IMR-90 (cell line): ENCODE results near the gene ADAMTSL4. TPM values are rescaled to one million over a fixed set of nuclear protein-coding genes. Genes with fewer than 3 reads are reported as not detected.

ENCODE experiments used
- ATAC-seq: fragments of 200-7000 bp; cut with Tn5 transposase; 2 replicates; pipeline ENCODE4 v1.9.1; 2020; ENCODE audit warnings: low read depth, mild to moderate bottlenecking, moderate library complexity
- BruUV-seq: library from RNA; stranded (reverse); fragments of 400-500 nt; replicated peaks from 2 replicates; lab custom pipeline; 2021; lab: Mats Ljungman, UMichigan
- CTCF ChIA-PET: fragments of 300-600 bp; formaldehyde crosslinking; extraction: SDS; loops from one replicate; lab custom pipeline; 2021; ENCODE audit warnings: antibody characterized with exemption; lab: Yijun Ruan, JAX
- POLR2A ChIA-PET: fragments of 300-600 bp; sonication (Branson Sonifier 250); formaldehyde crosslinking; loops from one replicate; lab custom pipeline; 2022; ENCODE audit warnings: antibody characterized with exemption; ENCODE audit not compliant: unreplicated experiment; lab: Charles Lee
- DNase-seq: peaks from one replicate; pipeline ENCODE4 v3.0.0; 2013
- H2AFZ ChIP-seq: replicated peaks from 2 replicates; pipeline ENCODE3; 2013; ENCODE audit warnings: low read length, mild to moderate bottlenecking; ENCODE audit not compliant: poor library complexity
- H2AK5ac ChIP-seq: 2 replicates; pipeline ENCODE4 v1.6.1; 2013; ENCODE audit warnings: low read depth, low read length, inconsistent platforms
- H2AK9ac ChIP-seq: replicated peaks from 2 replicates; pipeline ENCODE3; 2013; ENCODE audit warnings: mild to moderate bottlenecking, low read depth, low read length, moderate library complexity; ENCODE audit not compliant: poor library complexity
- H2BK120ac ChIP-seq: 2 replicates; pipeline ENCODE4 v1.6.1; 2013; ENCODE audit warnings: low read depth, low read length, inconsistent platforms
- H2BK15ac ChIP-seq: 3 replicates; pipeline ENCODE4 v1.6.1; 2013; ENCODE audit warnings: low read depth, low read length, inconsistent platforms
- H2BK20ac ChIP-seq: 2 replicates; pipeline ENCODE4 v1.6.1; 2013; ENCODE audit warnings: low read depth, mild to moderate bottlenecking, inconsistent platforms, low read length, moderate library complexity
- H2BK5ac ChIP-seq: 2 replicates; pipeline ENCODE4 v1.6.1; 2013; ENCODE audit warnings: mild to moderate bottlenecking, low read depth, low read length, inconsistent platforms; ENCODE audit not compliant: poor library complexity, severe bottlenecking
- H3K14ac ChIP-seq: replicated peaks from 2 replicates; pipeline ENCODE4 v1.6.1; 2013; ENCODE audit warnings: low read depth, low read length, inconsistent platforms
- H3K18ac ChIP-seq: 2 replicates; pipeline ENCODE4 v1.6.1; 2013; ENCODE audit warnings: low read depth, low read length, control low read depth
- H3K23ac ChIP-seq: 2 replicates; pipeline ENCODE4 v1.6.1; 2013; ENCODE audit warnings: low read depth, low read length, inconsistent platforms
- H3K27ac ChIP-seq: 2 replicates; pipeline ENCODE4 v1.5.1; 2013; ENCODE audit warnings: mild to moderate bottlenecking, control low read depth, low read length; ENCODE audit not compliant: insufficient read depth
- H3K27me3 ChIP-seq: 2 replicates; pipeline ENCODE4 v1.6.1; 2013; ENCODE audit warnings: low read length; ENCODE audit not compliant: control insufficient read depth, insufficient read depth
- H3K36me3 ChIP-seq: 2 replicates; pipeline ENCODE4 v1.6.1; 2013; ENCODE audit warnings: low read length, mixed read lengths; ENCODE audit not compliant: control insufficient read depth, insufficient read depth
- H3K4ac ChIP-seq: 2 replicates; pipeline ENCODE4 v1.6.1; 2013; ENCODE audit warnings: low read depth, low read length, inconsistent platforms
- H3K4me1 ChIP-seq: 2 replicates; pipeline ENCODE4 v1.6.1; 2013; ENCODE audit warnings: low read length, mixed read lengths; ENCODE audit not compliant: control insufficient read depth, insufficient read depth
- H3K4me2 ChIP-seq: 2 replicates; pipeline ENCODE4 v1.6.1; 2013; ENCODE audit warnings: low read depth, mild to moderate bottlenecking, control low read depth, low read length, moderate library complexity
- H3K4me3 ChIP-seq: 2 replicates; pipeline ENCODE4 v1.5.1; 2013; ENCODE audit warnings: low read depth, mild to moderate bottlenecking, control low read depth, low read length, moderate library complexity; ENCODE audit not compliant: insufficient read depth
- H3K56ac ChIP-seq: 2 replicates; pipeline ENCODE4 v1.6.1; 2013; ENCODE audit warnings: low read length, inconsistent platforms; ENCODE audit not compliant: insufficient read depth; ENCODE audit errors: extremely low read depth
- H3K79me1 ChIP-seq, 2 experiments: 2 replicates each; pipeline ENCODE4 v1.6.1; 2013; ENCODE audit warnings: low read length in 2 of 2, inconsistent platforms in 1 of 2, low read depth in 1 of 2
- H3K9ac ChIP-seq: 2 replicates; pipeline ENCODE4 v1.6.1; 2013; ENCODE audit warnings: low read depth, low read length, control low read depth
- H3K9me1 ChIP-seq: 2 replicates; pipeline ENCODE4 v1.6.1; 2013; ENCODE audit warnings: low read length, inconsistent platforms; ENCODE audit not compliant: insufficient read depth
- H3K9me3 ChIP-seq: 2 replicates; pipeline ENCODE4 v1.6.1; 2013; ENCODE audit warnings: low read length; ENCODE audit not compliant: control insufficient read depth, insufficient read depth
- H4K20me1 ChIP-seq: 2 replicates; pipeline ENCODE4 v1.6.1; 2013; ENCODE audit warnings: low read length, inconsistent platforms; ENCODE audit not compliant: insufficient read depth
- H4K5ac ChIP-seq: 2 replicates; pipeline ENCODE4 v1.6.1; 2013; ENCODE audit warnings: mild to moderate bottlenecking, low read depth, low read length, control low read depth
- H4K8ac ChIP-seq, 2 experiments: 2 replicates each; pipeline ENCODE4 v1.6.1; 2013; ENCODE audit warnings: low read depth in 2 of 2, low read length in 2 of 2, control low read depth in 1 of 2, inconsistent platforms in 1 of 2
- H4K91ac ChIP-seq: 2 replicates; pipeline ENCODE4 v1.6.1; 2013; ENCODE audit warnings: low read depth, low read length, inconsistent platforms; ENCODE audit not compliant: insufficient read depth
- CEBPB ChIP-seq: IDR thresholded peaks from 2 replicates; pipeline ENCODE4 v1.6.1; 2012; ENCODE audit warnings: low read depth, low read length, improper control_type of control experiment
- ELK1 ChIP-seq: fragments of 150-350 bp; IDR thresholded peaks from 2 replicates; pipeline ENCODE4 v1.6.1; 2016; ENCODE audit warnings: low read depth, mild to moderate bottlenecking, low read length, moderate library complexity, borderline replicate concordance
- FOS ChIP-seq: fragments of 150-350 bp; IDR thresholded peaks from 2 replicates; pipeline ENCODE4 v1.6.1; 2016; ENCODE audit warnings: low read depth, low read length
- MXI1 ChIP-seq: IDR thresholded peaks from 2 replicates; pipeline ENCODE4 v1.6.1; 2012; ENCODE audit warnings: low read depth, mild to moderate bottlenecking, low read length, moderate library complexity, borderline replicate concordance
- NFE2L2 ChIP-seq: fragments of 150-350 bp; IDR thresholded peaks from 2 replicates; pipeline ENCODE4 v1.6.1; 2016; ENCODE audit warnings: low read depth, mild to moderate bottlenecking, low read length
- RFX5 ChIP-seq: IDR thresholded peaks from 2 replicates; pipeline ENCODE4 v1.8.0; 2012; ENCODE audit warnings: low read depth, mild to moderate bottlenecking, low read length, moderate library complexity
- SMC3 ChIP-seq: fragments of 150-350 bp; IDR thresholded peaks from 2 replicates; pipeline ENCODE4 v1.6.1; 2016; ENCODE audit warnings: low read depth, mild to moderate bottlenecking, antibody characterized with exemption, low read length, moderate library complexity
- whole genome bisulfite sequencing, 2 experiments: methylation state at CpG; one replicate each; pipeline versions ENCODE4 v1.1.5 to v1.1.7; 2013; ENCODE audit warnings: missing lambda C conversion rate in 2 of 2; ENCODE audit not compliant: insufficient read length in 1 of 2; ENCODE audit errors: extremely low coverage in 2 of 2; 5-methylcytosine and 5-hydroxymethylcytosine counted together
- dilution Hi-C: fragments of 300-500 bp; cut with HindIII; formaldehyde crosslinking; loops from one replicate; pipeline ENCODE4 v1.14.3; 2018; ENCODE audit warnings: low sequenced_read_pairs; ENCODE audit not compliant: unreplicated experiment
- in situ Hi-C: fragments of 300-500 bp; cut with MboI; formaldehyde crosslinking; loops from 3 replicates; pipeline ENCODE4 v1.14.3; 2019; ENCODE audit warnings: low sequenced_read_pairs, inconsistent platforms, mixed read lengths
- intact Hi-C: fragments of 100-400 bp; cut with micrococcal nuclease; formaldehyde crosslinking; loops from 2 replicates; pipeline ENCODE4 v1.10.0; 2022
- polyA plus RNA-seq, 3 experiments: library from polyadenylated mRNA; depleted of rRNA; stranded (reverse); fragments of >200 nt; gene quantifications; 2 replicates each; pipeline ENCODE4 v1.2.3, GENCODE V29; 2012; ENCODE audit warnings: low replicate concordance in 1 of 3
- total RNA-seq: library from RNA; depleted of rRNA; stranded (reverse); fragments of >200 nt; gene quantifications from 2 replicates; pipeline ENCODE4 v1.2.3, GENCODE V29; 2012

The ADAMTSL4 gene
- total and polyA plus RNA-seq, 2 of the 4 experiments (the other 2 are of a cell fraction): 0.54 to 12.2 TPM

GRCh38 chr1:150567341-150567716 lies 18.1 kb downstream of the ADAMTSL4 start:
- no peaks in the 10 kb centered on the region for H3K9me3 ChIP-seq
- DNase-seq: peak; percentile 40
- peak overlapping the region; percentile 14 to 73; a peak in 2 of 4 replicates for H4K8ac ChIP-seq
- H2BK5ac ChIP-seq: peak overlapping the region; percentile 70
- peak overlapping the region; percentile 94 for H3K23ac ChIP-seq
- peak overlapping the region; percentile 89 for H3K27ac ChIP-seq
- ChIA-PET POLR2A (interaction anchor here (1.4 to 1.9 kb wide), 2 partner anchors 12 to 53 kb away, joined by 4 to 24 read pairs; partner anchors contain the start of gene MCL1), CTCF (interaction anchor here (0.6 to 1.1 kb wide), 2 partner anchors 53 to 429 kb away, joined by 3 read pairs; no protein-coding TSS in a partner anchor)
- H3K4ac ChIP-seq: peak overlapping the region; percentile 86
- in situ Hi-C loops (loop anchor here (10.0 kb wide), 1 partner anchor 237 kb away; the partner anchor contains the start of gene CTSK), dilution Hi-C loops (no loop called here), intact Hi-C loops (loop anchor here (10.0 kb wide), 1 partner anchor 437 kb away; the partner anchor contains the start of genes MINDY1 and PRUNE1)
- peak overlapping the region; percentile 93 for H2AK5ac ChIP-seq
- H3K14ac ChIP-seq: peak overlapping the region; percentile 93
- H4K91ac ChIP-seq: peak overlapping the region; percentile 45
- peak overlapping the region; percentile 93 for H2AK9ac ChIP-seq
- peak overlapping the region; percentile 50 for H3K4me2 ChIP-seq
- H3K56ac ChIP-seq: peak overlapping the region; percentile 75; the same call in 1 of the 2 replicates
- ATAC-seq: no peak
- H3K18ac ChIP-seq: peak overlapping the region; percentile 83
- TF ChIP-seq FOS (no peak), CEBPB (no peak), NFE2L2 (no peak), SMC3 (no peak), ELK1 (no peak), MXI1 (no peak), RFX5 (no peak)
- H2AFZ ChIP-seq: peak overlapping the region; percentile 40
- BruUV-seq: no TSS peak
- H4K5ac ChIP-seq: peak overlapping the region; percentile 59
- peak overlapping the region; percentile 83 for H2BK120ac ChIP-seq
- peaks cover 38% of the 10 kb centered on the region for H3K4me1 ChIP-seq
- H3K9me1 ChIP-seq: peaks cover 31% of the 10 kb centered on the region
- H3K79me1 ChIP-seq: peaks cover 17 to 76% of the 10 kb centered on the region in 2 experiments; a peak in 3 of 4 replicates
- peak overlapping the region; percentile 55; the same call in 2 of the 3 replicates for H2BK15ac ChIP-seq
- no peaks in the 10 kb centered on the region for H3K27me3 ChIP-seq
- peak overlapping the region; percentile 3; the same call in 1 of the 2 replicates for H3K4me3 ChIP-seq
- peak overlapping the region; percentile 66 for H3K9ac ChIP-seq
- H2BK20ac ChIP-seq: peak overlapping the region; percentile 77
- no CpG with 5 or more reads among the region's 3 CpGs for WGBS, 2 experiments
- peaks cover 8% of the 10 kb centered on the region for H3K36me3 ChIP-seq
- peaks cover 61% of the 10 kb centered on the region for H4K20me1 ChIP-seq
